IPS-18a (cell line): ENCODE results near the gene HAUS2.

Experiments
- H3K27ac ChIP-seq: one replicate; pipeline ENCODE4 v1.5.1; 2013; ENCODE audit warnings: low read length
- H3K27me3 ChIP-seq: one replicate; pipeline ENCODE4 v1.6.1; 2013; ENCODE audit warnings: mild to moderate bottlenecking, low read length; ENCODE audit not compliant: control insufficient read depth, insufficient read depth
- H3K36me3 ChIP-seq: one replicate; pipeline ENCODE4 v1.6.1; 2013; ENCODE audit warnings: low read depth, low read length; ENCODE audit not compliant: control insufficient read depth
- H3K4me1 ChIP-seq: one replicate; pipeline ENCODE4 v1.6.1; 2013; ENCODE audit warnings: low read depth, low read length; ENCODE audit not compliant: control insufficient read depth
- H3K4me3 ChIP-seq: one replicate; pipeline ENCODE4 v1.5.1; 2013; ENCODE audit warnings: low read length
- H3K9ac ChIP-seq: one replicate; pipeline ENCODE4 v1.6.1; 2013; ENCODE audit warnings: mild to moderate bottlenecking, low read length, moderate library complexity
- H3K9me3 ChIP-seq: one replicate; pipeline ENCODE4 v1.6.1; 2013; ENCODE audit warnings: low read depth, low read length; ENCODE audit not compliant: control insufficient read depth

Gene HAUS2

DNA sequence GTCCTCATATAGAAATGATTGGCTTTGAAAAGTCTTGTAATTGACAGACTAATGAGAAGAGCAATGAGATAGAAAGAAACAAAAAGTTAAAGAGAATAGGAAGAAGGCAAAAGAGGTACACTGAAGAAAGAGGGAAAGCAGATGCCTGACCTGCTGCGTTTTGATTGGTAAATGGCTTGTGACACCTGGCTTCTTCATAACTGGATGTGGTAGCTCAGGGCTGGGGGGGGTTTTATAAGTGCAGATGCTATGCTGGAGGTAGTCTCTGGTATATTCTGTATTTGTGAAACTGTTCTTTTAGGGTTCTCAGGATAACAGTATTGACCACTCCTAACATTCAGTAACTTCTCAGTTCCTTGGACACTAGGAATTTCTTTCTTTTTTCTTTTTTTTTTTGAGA is 28.1 kb downstream of the HAUS2 start:
- no peaks in the 10 kb centered on the region for H3K9me3 ChIP-seq
- peak overlapping the region; percentile 73 for H3K4me3 ChIP-seq
- no peak overlapping the region for H3K9ac ChIP-seq
- no peak overlapping the region for H3K27ac ChIP-seq
- H3K36me3 ChIP-seq: no peaks in the 10 kb centered on the region
- peaks cover 64% of the 10 kb centered on the region for H3K27me3 ChIP-seq
- H3K4me1 ChIP-seq: peaks cover 6% of the 10 kb centered on the region

DNA sequence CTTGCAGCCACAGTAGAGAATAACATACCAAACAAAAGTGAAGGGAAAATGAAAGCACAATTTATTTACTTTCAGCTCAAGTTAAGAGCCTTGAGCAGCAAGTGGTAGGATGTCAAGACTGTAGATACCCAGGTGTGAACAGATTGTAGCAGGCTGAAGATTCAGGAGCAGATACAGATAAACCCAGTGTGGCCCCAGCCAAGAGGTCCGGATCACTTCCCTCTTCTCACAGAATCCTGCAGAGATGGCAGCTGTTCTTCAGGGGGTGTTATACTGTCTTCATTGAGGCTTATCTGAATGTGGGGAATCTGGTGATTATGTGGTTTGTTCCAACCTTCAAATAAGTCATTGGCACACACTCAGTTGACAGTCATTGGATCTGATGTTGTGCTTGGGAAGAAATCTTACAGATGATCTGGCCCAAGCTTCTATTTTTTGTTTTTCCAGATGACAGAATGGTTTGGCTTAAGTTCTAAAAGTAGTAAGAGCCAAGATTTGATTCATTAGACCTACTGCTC is 28.9 kb downstream of the HAUS2 start:
- H3K4me3 ChIP-seq: no peak overlapping the region
- no peak overlapping the region for H3K27ac ChIP-seq
- no peak overlapping the region for H3K9ac ChIP-seq
- H3K27me3 ChIP-seq: peaks cover 72% of the 10 kb centered on the region
- H3K36me3 ChIP-seq: no peaks in the 10 kb centered on the region
- peaks cover 11% of the 10 kb centered on the region for H3K4me1 ChIP-seq
- H3K9me3 ChIP-seq: no peaks in the 10 kb centered on the region

DNA sequence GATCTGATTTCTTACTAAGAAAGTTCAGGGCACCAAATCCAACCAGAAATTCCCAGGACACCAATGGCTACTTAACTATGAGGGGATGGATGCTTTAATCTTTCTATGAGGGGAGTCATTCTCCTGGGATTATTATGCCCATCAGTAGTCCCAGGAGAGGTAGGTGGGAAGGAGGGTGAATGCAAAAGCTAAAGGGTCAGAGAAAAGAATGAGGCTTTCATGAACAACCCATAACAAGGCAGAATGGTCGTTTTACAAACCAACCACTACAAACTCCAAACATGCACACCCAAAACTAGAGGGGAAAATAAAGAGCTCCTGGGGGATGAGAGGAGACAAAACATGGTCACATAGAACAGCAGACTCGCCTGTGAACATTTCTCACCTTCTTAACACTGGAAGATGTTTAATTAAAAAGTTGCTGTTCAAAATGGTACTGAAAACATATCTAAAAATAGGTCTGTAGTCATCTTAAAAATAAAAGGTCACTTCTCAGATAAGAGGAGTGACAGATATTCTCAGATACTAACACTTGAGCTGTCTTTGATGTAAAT is 30.4 kb downstream of the HAUS2 start:
- Histone ChIP-seq H3K9me3 (no peaks in the 10 kb centered on the region), H3K9ac (no peak overlapping the region), H3K4me3 (no peak overlapping the region), H3K27ac (no peak overlapping the region), H3K27me3 (peaks cover 76% of the 10 kb centered on the region), H3K36me3 (no peaks in the 10 kb centered on the region), H3K4me1 (peaks cover 26% of the 10 kb centered on the region)

DNA sequence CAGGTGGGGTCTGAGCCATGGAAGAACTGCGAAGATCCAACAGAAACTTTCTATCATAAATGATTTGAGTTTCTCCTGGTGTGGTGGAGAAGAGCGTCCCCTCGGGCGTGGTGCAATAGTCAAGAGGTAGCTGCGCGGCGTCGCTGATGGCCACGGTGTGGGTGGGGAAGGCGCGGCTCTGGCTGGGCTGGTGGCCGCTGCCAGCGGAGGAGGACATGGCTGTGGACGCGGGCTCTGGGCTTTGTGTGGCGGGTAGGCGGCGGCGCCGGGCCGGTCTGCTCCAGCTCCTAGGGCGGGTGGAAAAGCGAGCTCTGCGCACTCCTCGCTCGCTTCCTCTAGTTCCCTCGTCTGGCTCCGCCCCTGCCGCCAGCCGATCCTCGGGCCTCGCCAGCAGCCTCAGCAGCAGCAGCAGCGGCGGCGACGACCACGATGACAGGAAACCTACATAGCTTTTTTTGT is 32.7 kb downstream of the HAUS2 start:
- peaks cover 33% of the 10 kb centered on the region for H3K4me1 ChIP-seq
- H3K36me3 ChIP-seq: no peaks in the 10 kb centered on the region
- H3K4me3 ChIP-seq: peak overlapping the region; percentile 52
- H3K9ac ChIP-seq: peak overlapping the region; percentile 26
- H3K9me3 ChIP-seq: no peaks in the 10 kb centered on the region
- peaks cover 61% of the 10 kb centered on the region for H3K27me3 ChIP-seq
- H3K27ac ChIP-seq: no peak overlapping the region

DNA sequence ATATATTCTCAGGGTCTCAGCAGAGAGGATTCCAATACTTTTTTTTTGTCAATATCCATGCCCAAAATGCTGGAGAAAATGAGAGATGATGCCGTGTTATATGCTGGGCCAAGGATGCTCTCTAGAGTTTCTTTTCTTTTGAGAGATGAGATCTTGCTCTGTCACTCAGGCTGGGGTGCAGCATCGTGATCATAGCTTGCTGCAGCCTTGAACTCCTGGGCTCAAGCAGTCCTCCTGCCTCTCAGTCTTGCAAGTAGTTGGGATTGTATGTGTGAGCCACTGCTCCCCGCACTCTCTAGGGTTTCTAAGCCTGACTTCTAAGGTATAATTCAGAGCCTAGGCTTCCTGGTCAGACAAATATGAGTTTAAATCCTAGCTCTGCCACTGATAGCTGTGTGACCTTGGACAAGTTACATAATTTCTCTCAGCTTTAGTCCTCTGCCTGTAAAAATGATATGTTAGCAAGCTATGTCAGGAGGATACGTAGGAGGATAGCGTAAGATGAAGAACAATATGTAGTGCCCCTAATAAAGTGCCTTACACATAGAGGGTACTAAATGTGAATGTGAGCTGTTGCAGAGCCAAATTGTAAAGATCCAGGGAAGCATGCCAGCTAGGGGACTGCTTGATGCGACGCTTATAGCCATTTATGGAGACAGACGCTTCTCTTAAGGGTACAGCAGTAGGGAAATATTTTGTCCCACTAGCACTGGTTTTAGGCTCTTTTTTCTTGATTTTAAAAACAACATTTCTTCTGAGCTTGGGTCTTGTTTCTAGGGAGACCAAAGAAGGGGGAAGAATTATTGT is 34.1 kb downstream of the HAUS2 start:
- H3K9ac ChIP-seq: no peak overlapping the region
- H3K9me3 ChIP-seq: no peaks in the 10 kb centered on the region
- H3K27me3 ChIP-seq: peaks cover 46% of the 10 kb centered on the region
- H3K4me1 ChIP-seq: peaks cover 33% of the 10 kb centered on the region
- H3K27ac ChIP-seq: no peak overlapping the region
- no peaks in the 10 kb centered on the region for H3K36me3 ChIP-seq
- H3K4me3 ChIP-seq: no peak overlapping the region

DNA sequence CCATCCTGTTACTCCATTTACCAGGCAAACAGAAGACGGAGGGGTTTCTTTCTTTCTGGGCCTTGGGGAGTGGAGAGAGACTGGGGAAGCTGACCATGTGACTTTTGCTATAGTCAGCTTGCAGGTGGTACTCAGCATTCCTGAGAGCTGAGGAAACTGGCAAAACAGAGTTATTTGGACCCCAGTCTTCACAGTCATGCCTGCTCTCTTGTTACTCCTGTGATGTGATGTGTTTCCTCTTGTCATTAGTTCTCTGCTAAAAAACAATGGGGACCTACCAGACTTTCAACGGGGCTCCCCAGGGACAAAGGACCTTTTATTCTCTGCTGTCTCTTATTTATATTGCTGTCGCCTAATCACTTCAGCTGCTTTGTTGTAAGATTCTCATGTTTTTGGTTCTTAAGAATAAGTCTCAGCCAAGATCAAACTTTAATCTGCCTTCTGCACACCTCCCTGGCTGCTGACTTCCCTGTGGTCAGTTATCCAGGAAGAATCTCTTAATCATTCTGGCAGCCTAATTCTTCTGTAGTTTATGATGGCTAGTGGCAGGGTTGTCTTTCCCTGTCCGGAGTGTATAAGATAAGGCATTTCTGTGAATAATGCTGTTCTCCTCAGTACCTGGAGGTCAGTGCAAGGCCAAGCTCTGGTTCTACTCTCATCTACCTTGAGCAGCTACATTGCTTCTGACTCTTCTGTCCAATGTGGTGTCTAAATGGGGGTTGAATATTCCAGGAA is 35.6 kb downstream of the HAUS2 start:
- H3K9ac ChIP-seq: no peak overlapping the region

DNA sequence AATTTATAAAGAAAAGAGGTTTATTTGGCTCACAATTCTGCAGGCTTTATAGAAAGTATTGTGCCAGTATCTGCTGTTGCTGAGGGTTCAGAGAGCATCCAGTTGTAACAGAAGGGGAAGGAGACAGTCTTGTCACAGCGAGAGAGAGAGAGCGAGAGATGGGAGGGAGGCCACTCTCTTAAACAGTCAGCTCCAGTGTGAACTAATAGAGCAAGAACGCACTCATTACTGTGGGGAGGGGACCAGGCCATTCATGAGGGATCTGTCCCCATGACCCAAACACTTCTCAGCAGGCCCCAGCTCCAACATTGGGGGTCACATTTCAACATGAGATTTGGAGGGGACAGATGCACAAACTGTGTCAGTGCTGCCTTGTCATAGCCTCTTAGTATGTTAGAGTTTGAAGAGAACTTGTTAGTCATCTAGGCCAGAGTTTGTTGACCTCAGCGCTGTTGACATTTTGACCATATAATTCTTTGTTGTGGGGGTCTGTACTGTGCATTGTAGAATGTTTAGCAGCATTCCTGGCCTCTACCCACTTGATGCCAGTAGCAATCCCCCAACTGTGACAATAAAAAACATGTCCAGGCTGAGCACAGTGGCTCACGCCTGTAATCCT is 42.1 kb downstream of the HAUS2 start:
- no peaks in the 10 kb centered on the region for H3K9me3 ChIP-seq
- no peak overlapping the region for H3K27ac ChIP-seq
- no peak overlapping the region for H3K9ac ChIP-seq
- H3K4me1 ChIP-seq: no peaks in the 10 kb centered on the region
- H3K27me3 ChIP-seq: no peaks in the 10 kb centered on the region
- H3K36me3 ChIP-seq: no peaks in the 10 kb centered on the region
- H3K4me3 ChIP-seq: no peak overlapping the region

More for the DNA sequence above, 35.6 kb downstream of the HAUS2 start:
- Histone ChIP-seq H3K36me3 (no peaks in the 10 kb centered on the region), H3K9me3 (no peaks in the 10 kb centered on the region), H3K4me1 (peaks cover 33% of the 10 kb centered on the region), H3K4me3 (peak overlapping the region; percentile 9), H3K27me3 (peaks cover 37% of the 10 kb centered on the region), H3K27ac (no peak overlapping the region)

DNA sequence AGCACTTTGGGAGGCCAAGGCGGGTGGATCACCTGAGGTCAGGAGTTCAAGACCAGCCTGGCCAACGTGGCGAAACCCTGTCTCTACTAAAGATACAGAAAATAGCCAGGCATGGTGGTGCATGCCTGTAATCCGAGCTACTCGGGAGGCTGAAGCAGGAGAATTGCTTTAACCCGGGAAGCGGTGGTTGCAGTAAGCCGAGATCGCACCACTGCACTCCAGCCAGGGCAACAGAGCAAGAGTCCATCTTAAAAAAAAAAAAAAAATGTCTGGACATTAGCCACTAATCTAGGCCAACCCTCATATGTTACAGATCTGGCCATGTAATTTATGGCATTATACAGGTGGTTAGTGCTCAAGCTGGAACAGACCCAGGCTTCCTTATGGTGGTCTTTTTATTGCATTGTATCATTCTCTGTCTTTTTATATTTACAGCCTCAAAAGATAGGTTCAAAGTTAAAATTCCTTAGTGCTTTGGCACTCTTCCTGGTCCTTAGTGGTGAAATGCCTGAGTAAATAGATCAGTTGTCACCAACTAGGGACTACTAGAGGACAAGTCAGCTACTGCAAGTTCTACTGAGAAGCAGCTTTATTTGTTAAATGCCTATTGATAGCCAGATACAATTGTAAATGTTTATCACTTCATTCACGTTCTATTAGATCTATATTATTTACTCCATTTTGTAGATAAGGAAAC is 42.7 kb downstream of the HAUS2 start:
- Histone ChIP-seq H3K36me3 (no peaks in the 10 kb centered on the region), H3K27ac (no peak overlapping the region), H3K27me3 (no peaks in the 10 kb centered on the region), H3K9me3 (no peaks in the 10 kb centered on the region), H3K4me3 (no peak overlapping the region), H3K4me1 (no peaks in the 10 kb centered on the region), H3K9ac (no peak overlapping the region)

DNA sequence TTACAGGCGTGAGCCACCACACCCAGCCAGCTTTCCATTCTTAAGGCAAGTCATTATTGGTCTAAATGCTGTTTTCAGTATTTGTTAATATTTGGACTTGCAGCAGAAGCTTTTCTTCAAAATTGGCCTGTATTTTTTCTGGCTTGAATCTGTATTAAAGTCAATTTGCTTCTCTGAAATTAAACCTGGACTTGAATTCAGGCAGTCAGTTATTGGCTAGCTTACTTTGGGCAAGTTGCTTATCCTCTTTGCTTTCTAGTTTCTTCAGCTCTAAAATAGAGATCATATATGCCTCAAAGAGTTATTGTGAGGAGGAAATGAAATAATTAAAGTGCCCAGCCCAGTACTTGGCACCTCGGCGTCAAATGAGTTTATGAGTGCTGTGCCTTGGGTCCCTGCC is 44.1 kb downstream of the HAUS2 start:
- no peaks in the 10 kb centered on the region for H3K27me3 ChIP-seq
- no peak overlapping the region for H3K4me3 ChIP-seq
- H3K27ac ChIP-seq: no peak overlapping the region
- H3K9ac ChIP-seq: no peak overlapping the region
- no peaks in the 10 kb centered on the region for H3K36me3 ChIP-seq
- no peaks in the 10 kb centered on the region for H3K4me1 ChIP-seq
- no peaks in the 10 kb centered on the region for H3K9me3 ChIP-seq

DNA sequence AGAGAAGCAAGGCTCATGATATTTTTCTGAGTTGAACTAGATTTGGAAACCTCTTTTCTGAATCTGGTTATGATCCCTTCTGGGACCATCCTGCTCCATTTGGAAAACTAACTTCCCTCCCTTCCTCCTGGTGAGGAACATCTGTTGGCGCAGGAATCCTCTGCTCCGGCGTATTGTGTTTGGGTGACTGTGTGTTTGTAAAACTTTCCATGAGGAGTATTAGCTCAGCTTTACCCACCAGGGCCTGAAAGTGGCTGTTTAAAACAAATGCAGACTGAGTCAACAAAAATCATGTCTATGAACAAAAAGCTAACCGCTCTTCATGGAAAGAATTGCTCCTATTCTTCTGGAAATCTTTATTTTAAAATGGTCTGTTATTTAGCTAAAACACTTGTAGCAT is 44.5 kb downstream of the HAUS2 start:
- Histone ChIP-seq H3K27me3 (no peaks in the 10 kb centered on the region), H3K9ac (no peak overlapping the region), H3K4me1 (no peaks in the 10 kb centered on the region), H3K9me3 (no peaks in the 10 kb centered on the region), H3K27ac (no peak overlapping the region), H3K4me3 (no peak overlapping the region), H3K36me3 (no peaks in the 10 kb centered on the region)

DNA sequence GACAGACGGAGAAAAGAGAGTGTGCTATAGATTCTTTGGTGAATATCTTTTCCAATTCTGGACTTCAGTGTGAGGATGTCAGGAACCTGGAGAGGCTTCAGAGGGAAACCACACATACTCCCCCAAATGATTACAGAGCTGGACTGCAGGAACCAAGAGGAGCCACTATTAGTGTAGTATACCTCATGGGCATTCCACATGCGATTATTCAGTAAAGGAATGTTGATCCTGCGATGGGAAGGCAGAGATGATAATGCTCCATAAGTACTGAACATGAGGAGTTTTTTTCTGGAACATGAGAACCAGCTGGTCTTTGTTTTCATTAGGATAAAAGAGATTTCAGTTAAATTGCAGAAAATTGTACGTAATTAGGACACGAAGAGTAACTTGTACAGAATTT is 45.5 kb downstream of the HAUS2 start:
- no peak overlapping the region for H3K4me3 ChIP-seq
- no peaks in the 10 kb centered on the region for H3K36me3 ChIP-seq
- no peaks in the 10 kb centered on the region for H3K4me1 ChIP-seq

More for the DNA sequence above, 45.5 kb downstream of the HAUS2 start:
- Histone ChIP-seq H3K27me3 (no peaks in the 10 kb centered on the region), H3K9ac (no peak overlapping the region), H3K27ac (no peak overlapping the region), H3K9me3 (no peaks in the 10 kb centered on the region)
